ENCODE data around the gene LRRK2.
"Not testable (repeated sequence)": the region's sequence is repeated elsewhere in the genome, so short reads cannot be mapped to it uniquely, and the experiment has no call there.

LRRK2 gene

GRCh38 chr12:40215982-40216381 lies 8.8 kb upstream of the LRRK2 start:
- no peak for DNase-seq

GRCh38 chr12:40216516-40217288 lies 8.1 kb upstream of the LRRK2 start:
- DNase-seq: no peak

- DNase-seq: no peak
Measured at GRCh38 chr12:40219760-40220159, 5.0 kb upstream of the LRRK2 start.

- DNase-seq: no peak
Measured at GRCh38 chr12:40222247-40222646, 2.5 kb upstream of the LRRK2 start.

- DNase-seq: no peak
Measured at GRCh38 chr12:40223646-40224045, 1.2 kb upstream of the LRRK2 start.

GRCh38 chr12:40225337-40225983 lies 663 bp downstream of the LRRK2 start:
- DNase-seq: no peak

GRCh38 chr12:40225984-40226602 lies 1.3 kb downstream of the LRRK2 start:
- DNase-seq: no peak

GRCh38 chr12:40226705-40227104 lies 1.9 kb downstream of the LRRK2 start:
- DNase-seq: no peak

- DNase-seq: no peak
Measured at GRCh38 chr12:40227447-40227846, 2.6 kb downstream of the LRRK2 start.

- DNase-seq: no peak
Measured at GRCh38 chr12:40228727-40229126, 3.9 kb downstream of the LRRK2 start.

- DNase-seq: no peak
Measured at GRCh38 chr12:40229690-40230651, 5.2 kb downstream of the LRRK2 start.

- DNase-seq: no peak
Measured at GRCh38 chr12:40232602-40233001, 7.8 kb downstream of the LRRK2 start.

- no peak for DNase-seq
Measured at GRCh38 chr12:40233741-40234367, 9.1 kb downstream of the LRRK2 start.

GRCh38 chr12:40236357-40236850 lies 11.6 kb downstream of the LRRK2 start:
- no peak for DNase-seq

- DNase-seq: no peak
Measured at GRCh38 chr12:40238266-40238902, 13.6 kb downstream of the LRRK2 start.

- DNase-seq: no peak
Measured at GRCh38 chr12:40238979-40239378, 14.2 kb downstream of the LRRK2 start.

GRCh38 chr12:40240779-40241178 lies 16.0 kb downstream of the LRRK2 start:
- DNase-seq: no peak

GRCh38 chr12:40241741-40242140 lies 16.9 kb downstream of the LRRK2 start:
- DNase-seq: no peak

GRCh38 chr12:40244526-40245156 lies 19.8 kb downstream of the LRRK2 start:
- not testable (repeated sequence) for DNase-seq

- DNase-seq: no peak
Measured at GRCh38 chr12:40248034-40248433, 23.2 kb downstream of the LRRK2 start.

Data from effector CD4-positive, alpha-beta T cell (primary cell).